ENCODE measurements around the gene PLEKHG4.
A peak's percentile ranks its signal among the peaks of the same experiment; 100 is the strongest.

PLEKHG4 gene

GRCh38 chr16:67265834-67266233, 13.5 kb upstream of the PLEKHG4 start:
- DNase-seq, result no peak

- no peak for DNase-seq
Observed at GRCh38 chr16:67268136-67268579, 11.2 kb upstream of the PLEKHG4 start.

GRCh38 chr16:67269766-67270165, 9.6 kb upstream of the PLEKHG4 start:
- no peak for DNase-seq

- DNase-seq, result no peak
Observed at GRCh38 chr16:67270931-67271338, 8.4 kb upstream of the PLEKHG4 start.

- no peak for DNase-seq
Observed at GRCh38 chr16:67271446-67271845, 7.9 kb upstream of the PLEKHG4 start.

- no peak for DNase-seq
Observed at GRCh38 chr16:67275321-67275720, 4.0 kb upstream of the PLEKHG4 start.

- no peak for DNase-seq
Observed at GRCh38 chr16:67277294-67277998, 1.9 kb upstream of the PLEKHG4 start.

- no peak for DNase-seq
Observed at GRCh38 chr16:67277999-67278772, 1.1 kb upstream of the PLEKHG4 start.

GRCh38 chr16:67278773-67279295, 498 bp upstream of the PLEKHG4 start:
- peak; percentile 69 for DNase-seq

- DNase-seq, result no peak
Observed at GRCh38 chr16:67280090-67281015, 1.0 kb downstream of the PLEKHG4 start.

- no peak for DNase-seq
Observed at GRCh38 chr16:67281536-67282446, 2.5 kb downstream of the PLEKHG4 start.

GRCh38 chr16:67282447-67282805, 3.1 kb downstream of the PLEKHG4 start:
- DNase-seq, result no peak

- no peak for DNase-seq
Observed at GRCh38 chr16:67283039-67283825, 3.9 kb downstream of the PLEKHG4 start.

GRCh38 chr16:67283826-67284555, 4.7 kb downstream of the PLEKHG4 start:
- DNase-seq, result no peak

- peak; percentile 24 for DNase-seq
Observed at GRCh38 chr16:67284699-67285646, 5.6 kb downstream of the PLEKHG4 start.

- no peak for DNase-seq
Observed at GRCh38 chr16:67286441-67287235, 7.3 kb downstream of the PLEKHG4 start.

GRCh38 chr16:67287960-67288359, 8.6 kb downstream of the PLEKHG4 start:
- no peak for DNase-seq

- no peak for DNase-seq
Observed at GRCh38 chr16:67291461-67291860, 12.1 kb downstream of the PLEKHG4 start.
